Measurements from ENCODE around the gene MAP4K2.

DNA sequence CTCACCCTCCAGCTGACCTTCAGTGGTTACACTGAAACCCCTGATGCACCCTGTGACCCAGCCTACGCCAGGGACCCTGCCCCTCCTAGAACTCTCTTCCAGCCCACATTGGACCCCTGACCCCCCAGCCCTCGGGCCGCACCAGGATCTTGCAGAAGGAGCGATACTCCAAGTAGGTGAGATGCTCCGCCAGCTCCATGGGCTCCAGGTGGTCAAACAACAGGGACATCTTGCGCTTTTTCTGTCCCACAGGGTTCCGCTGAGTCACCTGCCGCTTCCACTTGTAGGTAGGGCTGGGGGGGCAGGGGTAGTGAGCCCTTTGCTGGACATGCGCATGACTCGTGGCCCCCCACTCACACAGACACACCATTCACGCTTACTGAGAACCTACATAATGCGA is 63.1 kb downstream of the MAP4K2 start:
- TF ChIP-seq POLR2A (IDR thresholded peaks at IDR 0.05; ENCODE audit: low read depth, low read length) (no peak), POLR2AphosphoS5 (IDR thresholded peaks at IDR 0.05; ENCODE audit: low read depth, low read length) (no peak), SPI1 (IDR thresholded peaks at IDR 0.05; ENCODE audit: low read depth, low read length) (no peak)

Data from GM12891 (cell line).